CMK (cell line): ENCODE results near the gene ODF2.

Experiments used
- DNase-seq: peaks from one replicate; pipeline ENCODE4 v3.0.0-alpha.2; 2010; ENCODE audit warnings: low read depth

ODF2 gene

DNA sequence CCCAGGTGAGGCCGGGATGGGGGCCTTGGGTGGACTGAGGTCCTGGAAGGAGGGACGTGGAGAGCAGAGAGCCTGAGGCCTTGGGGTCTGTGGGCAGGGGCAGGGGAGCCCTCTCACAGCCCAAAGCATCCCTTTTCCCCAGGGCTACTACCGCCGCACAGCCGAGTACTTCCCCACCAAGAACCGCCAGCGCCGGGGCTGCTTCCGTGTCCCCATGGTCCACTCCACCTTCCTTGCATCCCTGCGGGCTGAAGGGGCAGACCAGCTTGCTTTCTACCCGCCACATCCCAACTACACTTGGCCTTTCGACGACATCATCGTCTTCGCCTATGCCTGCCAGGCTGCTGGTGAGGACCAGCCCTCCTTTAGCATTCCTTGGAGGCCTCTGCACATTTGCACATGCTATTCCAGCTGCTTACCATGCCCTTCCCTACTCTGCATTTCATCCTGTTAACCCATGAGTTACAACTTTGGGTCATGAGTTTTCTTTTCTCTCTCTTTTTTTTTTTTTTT, 31.5 kb upstream of the ODF2 start:
- DNase-seq, result no peak

DNA sequence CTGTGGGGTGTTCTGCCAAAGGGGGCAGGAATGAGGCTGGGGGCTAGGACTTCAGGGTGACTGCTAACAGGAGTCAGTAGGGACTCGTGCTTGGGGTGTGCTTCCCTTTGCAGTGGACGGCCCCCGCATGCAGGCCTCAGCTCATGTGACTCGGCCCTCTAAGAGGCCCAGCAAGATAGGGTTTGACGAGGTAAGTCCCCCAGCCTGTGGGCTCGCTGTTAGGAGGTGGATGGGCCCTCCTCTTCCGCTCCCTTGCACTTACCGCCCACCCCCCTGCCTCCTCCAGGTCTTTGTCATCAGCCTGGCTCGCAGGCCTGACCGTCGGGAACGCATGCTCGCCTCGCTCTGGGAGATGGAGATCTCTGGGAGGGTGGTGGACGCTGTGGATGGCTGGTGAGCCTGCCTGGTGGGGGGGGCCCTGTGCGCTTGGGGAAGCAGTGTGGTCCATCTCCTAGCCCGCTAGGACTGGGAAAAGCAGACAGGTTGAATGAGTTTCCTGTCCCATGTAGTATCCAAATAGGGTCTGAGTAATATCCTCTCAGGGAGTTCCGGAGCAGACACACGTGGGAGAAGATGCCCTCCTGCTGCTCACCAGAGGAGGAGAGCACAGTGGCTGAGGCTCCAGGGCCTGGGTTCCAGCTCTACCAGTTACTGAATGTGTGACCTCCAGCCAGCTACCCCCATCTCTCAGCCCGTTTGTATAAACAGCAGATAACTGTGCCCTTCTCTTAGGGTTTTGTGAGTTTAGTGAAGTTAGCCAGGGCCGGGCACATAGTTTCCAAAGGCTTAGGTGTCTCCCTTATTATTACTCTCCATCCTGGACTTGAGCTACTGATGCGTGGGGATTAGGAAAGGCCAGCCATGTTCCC, 26.9 kb upstream of the ODF2 start:
- no peak for DNase-seq

DNA sequence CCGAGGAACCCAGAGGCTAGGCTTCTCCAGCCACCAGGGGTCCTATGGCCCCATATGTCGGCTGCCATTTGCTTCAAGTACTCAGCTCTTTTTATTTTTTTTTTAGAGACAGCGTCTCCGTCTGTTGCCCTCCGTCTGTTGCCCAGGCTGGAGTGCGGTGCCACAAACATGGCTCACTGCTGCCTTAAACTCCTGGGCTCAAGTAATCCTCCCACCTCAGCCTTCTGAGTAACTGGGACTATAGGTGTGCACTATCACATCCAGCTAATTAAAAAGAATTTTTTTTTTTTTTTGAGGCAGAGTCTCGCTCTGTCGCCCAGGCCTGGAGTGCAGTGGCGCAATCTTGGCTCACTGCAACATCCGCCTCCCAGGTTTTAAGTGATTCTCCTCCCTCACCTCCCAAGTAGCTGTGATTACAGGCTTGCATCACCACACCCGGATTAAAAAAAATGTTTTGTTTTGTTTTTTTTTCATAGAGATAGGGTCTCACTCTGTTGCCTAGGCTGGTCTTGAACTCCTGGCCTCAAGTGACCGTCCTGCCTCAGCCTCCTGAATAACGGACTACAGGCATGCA, 26.2 kb upstream of the ODF2 start:
- no peak for DNase-seq

DNA sequence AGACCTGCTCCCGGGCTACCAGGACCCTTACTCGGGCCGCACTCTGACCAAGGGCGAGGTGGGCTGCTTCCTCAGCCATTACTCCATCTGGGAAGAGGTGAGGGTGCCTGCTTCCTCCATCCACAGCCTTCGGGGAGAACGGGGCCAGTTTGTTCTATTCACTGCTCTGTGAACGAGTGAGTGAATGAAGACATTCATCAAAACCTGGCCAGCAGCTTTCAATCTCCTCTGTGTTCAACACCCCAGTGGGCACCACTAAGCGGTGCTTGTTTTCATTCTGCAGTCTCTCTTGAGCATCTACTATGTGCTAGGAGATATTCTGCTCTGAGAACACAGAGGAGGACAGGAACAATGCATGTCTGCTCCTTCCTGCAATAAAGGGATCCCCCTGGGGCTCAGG, 24.6 kb upstream of the ODF2 start:
- DNase-seq, result no peak

DNA sequence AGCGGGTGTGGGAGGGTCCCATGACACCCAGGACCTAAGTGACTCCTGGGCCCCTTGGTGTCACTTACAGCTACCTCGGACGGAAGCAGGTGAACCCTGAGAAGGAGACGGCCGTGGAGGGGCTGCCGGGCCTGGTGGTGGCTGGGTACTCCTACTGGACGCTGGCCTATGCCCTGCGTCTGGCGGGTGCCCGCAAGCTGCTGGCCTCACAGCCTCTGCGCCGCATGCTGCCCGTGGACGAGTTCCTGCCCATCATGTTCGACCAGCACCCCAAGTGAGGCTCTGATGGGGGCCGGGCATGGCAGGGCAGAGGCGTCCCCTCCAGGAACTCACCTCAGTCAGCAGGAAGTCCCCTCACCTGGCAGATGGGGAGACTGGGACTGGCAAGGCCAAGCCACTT, 21.5 kb upstream of the ODF2 start:
- no peak for DNase-seq

DNA sequence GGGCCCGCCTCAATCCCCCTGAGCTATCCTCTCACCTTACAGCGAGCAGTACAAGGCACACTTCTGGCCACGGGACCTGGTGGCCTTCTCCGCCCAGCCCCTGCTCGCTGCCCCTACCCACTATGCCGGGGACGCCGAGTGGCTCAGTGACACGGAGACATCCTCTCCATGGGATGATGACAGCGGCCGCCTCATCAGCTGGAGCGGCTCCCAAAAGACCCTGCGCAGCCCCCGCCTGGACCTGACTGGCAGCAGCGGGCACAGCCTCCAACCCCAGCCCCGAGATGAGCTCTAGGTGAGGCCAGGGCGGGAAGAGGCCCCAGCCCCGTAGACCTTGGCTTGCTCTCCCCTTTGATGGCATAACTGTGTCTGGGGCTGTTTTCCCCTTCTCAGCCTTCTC, 20.2 kb upstream of the ODF2 start:
- no peak for DNase-seq

DNA sequence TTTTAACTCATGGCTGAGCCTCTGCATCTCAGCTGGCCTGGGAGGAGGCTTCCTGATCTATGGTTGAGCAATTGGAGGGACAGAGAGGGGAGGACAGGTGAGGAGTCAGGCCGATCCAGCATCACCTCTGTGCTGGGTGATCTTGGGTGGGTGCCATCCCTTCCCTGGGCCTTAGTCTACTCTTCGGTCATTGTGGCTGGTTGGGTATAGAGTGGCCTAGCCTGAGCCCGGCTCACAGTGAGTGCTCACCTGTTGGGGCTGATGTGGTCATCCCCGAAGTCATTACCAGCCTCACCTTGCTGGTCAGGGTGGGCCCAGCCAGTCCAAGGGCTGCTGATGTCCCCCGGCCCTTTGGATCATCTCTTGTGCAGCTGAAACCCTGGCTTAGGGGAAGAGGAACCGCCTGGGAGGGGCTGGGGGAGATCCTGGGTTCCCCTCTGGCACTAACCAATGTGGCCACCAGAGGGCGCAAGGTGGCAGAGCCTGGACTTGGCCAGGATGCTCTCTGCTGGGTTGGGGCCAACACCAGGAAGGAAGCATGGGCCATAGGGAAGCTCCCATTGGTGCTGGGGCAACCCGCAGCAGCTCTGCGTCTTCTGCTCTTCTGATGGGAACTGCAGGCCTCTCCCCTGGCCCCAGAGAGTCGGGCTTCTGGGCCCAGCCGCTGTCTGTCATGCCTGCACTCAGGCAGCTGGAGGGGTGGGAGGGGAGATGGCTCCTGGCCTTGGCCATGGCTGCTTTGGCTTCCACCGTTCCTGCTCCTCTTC, 17.3 kb upstream of the ODF2 start:
- DNase-seq, result peak; percentile 93

DNA sequence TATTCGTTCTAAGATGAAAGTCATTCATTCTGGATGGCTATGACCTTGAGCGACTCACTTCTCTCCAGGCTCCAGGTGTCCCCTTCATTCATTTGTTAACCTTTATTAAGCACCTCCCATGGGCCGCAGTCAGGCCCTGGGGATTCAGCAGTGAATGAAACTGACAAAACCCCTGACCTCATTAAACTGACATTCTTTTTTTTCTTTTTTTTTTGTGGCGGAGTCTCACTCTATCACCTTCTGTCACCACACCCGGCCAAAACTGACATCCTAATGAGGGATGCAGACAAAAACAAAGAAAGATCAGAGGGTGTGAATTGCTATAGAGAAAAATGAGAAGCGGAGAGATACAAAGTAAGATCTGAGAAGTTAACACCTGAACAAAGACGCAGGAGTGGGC, 16.5 kb upstream of the ODF2 start:
- DNase-seq, result no peak

DNA sequence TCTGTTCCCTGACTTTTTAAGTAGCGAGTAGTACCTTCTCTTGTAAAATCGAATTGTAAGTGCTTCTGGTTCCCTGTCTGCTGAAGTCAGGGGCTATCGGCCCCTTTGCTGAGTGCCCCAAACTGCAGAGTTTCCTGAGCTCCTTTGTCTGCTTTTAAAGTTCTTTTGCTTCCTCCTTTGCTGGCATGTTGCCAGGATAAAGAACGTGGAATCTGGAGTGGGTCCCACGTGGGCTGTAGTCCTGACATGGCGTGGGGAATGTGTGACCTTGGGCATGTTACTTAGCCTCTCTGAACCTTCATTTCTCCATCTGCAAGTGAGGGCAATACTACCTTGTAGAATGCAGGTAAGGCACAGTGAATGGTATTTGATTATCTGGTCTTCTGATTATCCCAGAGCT, 13.7 kb upstream of the ODF2 start:
- DNase-seq, result no peak

DNA sequence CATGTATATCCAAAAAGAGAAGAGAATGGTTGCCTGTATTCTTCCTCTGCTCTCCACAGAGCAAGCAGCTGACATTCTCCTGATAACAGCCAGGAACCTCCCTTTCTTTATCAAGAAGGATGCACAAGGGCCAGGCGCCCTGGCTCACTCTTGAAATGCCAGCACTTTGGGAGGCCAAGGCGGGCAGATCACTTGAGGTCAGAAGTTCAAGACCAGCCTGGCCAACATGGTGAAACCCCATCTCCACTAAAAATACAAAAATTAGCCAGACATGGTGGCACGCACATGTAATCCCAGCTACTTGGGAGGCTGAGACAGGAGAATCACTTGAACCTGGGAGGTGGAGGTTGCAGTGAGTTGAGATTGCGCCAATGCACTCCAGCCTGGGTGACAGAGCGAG, 9.3 kb upstream of the ODF2 start:
- DNase-seq, result peak; percentile 79

DNA sequence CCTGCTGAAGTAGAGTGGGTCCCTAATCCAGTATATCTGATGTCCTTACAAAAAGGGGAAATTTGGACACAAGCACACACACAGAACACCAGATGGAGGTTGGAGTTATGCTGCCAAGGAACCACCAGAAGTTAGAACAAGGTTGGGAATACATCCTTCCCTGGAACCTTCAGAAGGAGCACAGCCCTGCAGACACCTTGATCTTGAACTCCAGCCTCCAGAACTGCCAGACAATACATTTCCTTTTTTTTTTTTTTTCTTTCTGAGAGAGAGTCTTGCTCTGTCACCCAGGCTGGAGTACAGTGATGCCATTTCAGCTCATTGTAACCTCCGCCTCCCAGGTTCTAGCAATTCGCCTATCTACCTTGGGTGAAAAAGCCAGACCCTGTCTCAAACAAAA, 7.1 kb upstream of the ODF2 start:
- no peak for DNase-seq

DNA sequence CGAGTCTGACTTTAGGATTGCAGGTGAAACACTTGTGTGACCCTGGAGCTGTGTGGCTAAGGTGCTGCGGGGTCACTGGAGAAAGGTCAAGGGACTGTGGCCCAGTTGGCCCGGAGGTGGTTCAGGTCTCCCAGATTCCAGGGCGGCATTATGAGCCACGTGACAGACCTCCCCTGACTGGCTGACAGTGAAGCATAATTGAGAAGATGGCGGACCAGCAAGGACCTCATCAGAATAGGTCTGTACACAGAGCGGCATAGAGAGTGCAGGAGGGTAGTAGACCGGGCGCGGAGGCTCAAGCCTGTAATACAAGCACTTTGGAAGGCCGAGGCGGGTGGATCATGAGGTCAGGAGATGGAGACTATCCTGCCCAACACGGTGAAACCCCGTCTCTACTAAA, 815 bp upstream of the ODF2 start:
- DNase-seq, result no peak

DNA sequence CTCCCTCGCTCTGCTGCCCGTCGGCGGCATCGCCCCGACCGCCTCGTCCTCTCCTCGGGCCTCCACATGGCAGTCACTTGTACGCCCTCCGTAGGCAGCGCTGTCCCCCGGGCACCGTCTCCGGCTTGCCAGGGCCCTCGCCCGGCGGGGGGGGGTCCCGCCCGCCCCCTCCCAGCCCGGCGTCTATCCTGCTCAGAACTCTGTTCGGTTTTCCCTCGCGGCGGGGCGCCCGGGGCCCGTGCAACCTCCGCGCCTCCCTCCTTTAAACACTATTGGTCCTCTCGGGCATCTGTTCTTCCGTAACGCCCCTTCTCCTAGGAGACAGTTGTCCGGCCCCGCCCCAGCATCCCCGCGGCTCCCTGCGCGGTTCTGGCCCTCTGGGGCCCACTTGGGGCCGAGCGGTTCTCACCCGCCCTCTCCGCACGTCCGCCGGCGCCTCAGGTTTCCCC, 831 bp downstream of the ODF2 start:
- no peak for DNase-seq

DNA sequence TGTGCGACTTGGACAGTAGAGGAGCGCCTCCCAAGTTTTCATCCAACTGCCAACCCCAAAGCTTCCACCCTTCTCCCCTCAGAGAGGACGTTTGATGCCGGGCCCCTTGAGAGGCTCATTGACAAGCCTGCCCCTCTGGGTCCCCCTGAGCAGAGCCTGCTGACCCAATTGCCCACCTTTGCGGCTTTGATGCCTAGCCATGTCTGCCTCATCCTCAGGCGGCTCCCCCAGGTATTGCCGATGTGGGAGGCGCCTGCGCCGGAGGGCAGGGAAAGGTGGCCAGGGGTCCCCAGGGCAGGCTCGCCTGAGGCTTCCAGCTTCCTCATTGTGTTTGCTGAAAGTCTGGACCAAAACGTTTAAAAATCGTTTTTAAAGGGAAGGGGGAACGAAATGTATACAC, 1.4 kb downstream of the ODF2 start:
- no peak for DNase-seq

DNA sequence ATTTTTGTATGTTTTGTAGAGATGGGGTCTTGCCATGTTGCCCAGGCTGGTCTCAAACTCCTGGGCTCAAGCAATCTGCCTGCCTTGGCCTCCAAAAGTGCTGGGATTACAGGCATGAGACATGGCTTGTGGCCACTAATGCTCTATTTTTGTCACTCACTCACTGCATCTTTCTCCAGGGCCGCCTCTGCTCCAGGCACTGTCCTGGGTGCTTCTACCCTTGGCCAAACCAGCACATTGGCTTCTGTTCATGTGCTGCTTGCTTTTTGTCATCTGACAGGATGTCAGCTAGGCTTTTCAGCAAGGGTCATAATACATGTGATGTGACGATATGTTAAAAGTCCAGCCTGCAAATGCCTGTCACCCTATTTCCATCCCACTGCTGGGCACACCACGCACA, 3.2 kb downstream of the ODF2 start:
- DNase-seq, result no peak

DNA sequence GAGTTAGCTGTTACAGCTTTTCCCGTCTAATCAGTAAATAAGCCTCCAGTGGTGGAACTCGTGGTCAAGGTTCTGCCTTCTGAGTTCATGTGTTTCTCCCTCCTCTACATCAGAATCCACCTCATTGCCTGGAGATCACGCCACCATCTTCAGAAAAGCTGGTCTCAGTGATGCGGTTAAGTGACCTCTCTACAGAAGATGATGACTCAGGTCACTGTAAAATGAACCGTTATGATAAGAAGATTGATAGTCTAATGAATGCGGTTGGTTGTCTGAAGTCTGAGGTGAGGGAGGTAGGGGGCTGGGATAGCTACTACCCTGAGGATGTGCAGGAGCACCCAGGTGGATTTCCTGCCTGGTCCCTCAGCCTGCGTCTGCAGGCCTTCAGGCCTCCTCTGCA, 13.3 kb downstream of the ODF2 start:
- no peak for DNase-seq

DNA sequence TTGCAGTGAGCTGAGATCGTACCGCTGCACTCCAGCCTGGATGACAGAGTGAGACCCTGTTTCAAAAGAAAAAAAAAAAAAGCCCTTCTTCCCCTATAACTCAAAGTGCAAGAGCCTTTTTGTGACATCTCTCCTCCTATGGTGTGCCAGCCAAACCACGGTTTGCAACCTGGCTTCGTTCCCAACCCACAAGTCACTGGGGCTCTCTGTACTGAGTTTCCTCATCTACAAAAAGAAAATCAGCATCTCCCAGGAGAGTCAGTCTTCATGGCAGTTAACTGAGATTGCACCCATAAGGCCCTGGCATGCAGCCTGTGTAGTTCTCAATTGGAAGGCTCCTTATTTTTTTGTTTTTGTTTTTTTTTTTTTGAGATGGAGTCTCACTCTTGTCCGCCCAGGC, 14.8 kb downstream of the ODF2 start:
- DNase-seq, result no peak

DNA sequence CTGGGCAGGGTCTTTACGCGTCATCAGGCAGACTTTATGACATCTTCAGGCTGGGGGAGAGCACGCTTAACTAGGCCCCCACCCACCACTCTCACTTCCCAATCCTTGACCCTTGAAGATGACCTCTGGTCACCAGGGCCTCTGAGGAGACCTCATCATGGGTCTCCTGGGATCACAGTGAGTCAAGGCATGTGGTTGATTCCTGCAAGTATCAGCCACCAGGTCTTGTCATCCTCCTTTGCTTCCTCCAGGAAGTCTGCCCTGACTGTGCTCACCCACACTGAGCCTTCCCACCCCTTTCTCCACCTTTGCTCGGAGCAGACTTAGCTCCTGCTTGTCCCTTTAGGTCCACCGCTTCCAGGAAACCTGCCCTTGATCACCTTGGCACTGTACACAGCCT, 17.3 kb downstream of the ODF2 start:
- DNase-seq, result no peak

DNA sequence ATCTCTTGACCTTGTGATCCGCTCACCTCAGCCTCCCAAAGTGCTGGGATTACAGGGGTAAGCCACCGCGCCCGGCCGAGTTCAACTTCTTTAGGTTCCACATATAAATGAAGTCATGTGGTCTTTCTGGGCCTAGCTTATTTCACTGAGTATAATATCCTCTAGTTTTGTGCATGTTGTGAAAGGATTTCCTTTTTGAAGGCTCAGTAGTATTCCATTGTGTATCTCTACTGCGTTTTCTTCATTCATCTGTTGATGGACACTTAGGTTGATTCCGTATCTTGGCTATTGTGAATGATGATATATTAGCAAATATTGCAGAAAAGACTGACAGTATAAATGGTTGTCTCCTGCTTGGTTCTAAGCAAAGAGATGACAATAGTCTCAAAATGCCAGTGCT, 20.1 kb downstream of the ODF2 start:
- no peak for DNase-seq

DNA sequence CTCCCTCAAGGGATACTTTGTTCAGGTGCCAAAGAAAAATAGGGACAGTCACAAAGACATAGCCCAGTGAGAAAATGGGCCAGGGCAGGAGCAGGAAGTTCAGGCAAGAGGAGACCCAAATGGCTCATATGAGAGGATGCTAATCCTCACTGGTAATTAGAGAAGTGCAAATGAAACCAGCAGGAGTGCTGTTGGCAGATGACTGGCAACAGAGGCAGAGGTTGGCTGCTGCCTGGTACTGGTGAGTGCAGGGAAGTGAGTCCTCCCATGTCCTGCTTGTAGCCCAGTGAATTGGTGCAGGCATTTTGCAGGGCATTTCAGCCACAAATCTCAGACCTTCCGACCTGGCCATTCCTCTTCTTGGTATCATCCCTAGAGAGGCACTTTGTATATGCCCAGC, 23.5 kb downstream of the ODF2 start:
- no peak for DNase-seq

DNA sequence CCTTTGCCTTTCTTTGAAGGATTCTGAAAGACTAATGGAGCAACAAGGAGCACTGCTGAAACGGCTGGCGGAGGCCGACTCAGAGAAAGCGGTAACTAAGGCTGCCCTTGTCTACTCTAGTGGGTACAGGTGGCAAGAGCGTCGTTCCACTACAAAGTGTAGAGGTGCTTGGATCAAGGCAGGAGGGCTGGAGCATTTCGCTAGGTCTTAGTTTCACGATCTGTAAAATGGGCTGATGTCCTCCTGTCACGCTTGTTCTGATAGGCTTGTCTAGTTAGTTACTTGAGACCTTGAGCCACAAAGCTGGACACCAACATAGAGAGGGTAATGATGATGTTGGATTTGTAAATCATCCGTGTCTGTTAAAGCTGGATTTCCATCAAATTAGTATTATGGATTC, 25.8 kb downstream of the ODF2 start:
- no peak for DNase-seq

DNA sequence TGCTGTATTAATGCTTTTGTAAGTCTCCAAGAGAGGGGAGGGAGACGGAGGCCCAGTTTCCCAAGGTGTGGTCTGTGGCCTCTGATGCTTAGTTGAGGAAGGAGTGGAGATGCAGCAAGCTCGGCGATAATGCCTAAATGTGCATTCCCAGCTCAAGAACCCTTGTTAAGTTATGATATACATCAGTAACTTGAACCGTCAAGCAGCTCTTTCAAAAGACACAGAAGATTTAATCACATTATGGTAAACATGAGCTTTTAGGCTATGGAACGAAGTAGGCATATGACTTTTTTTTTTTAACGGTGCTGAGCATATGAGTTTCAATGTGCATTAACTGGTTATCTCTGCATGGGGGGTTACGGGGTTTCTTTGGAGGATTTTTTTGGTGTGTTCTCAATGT, 26.4 kb downstream of the ODF2 start:
- no peak for DNase-seq
